HG02623 (cell line): ENCODE data around the gene ATF7IP2.
"Not testable (repeated sequence)": the region's sequence is repeated elsewhere in the genome, so short reads cannot be mapped to it uniquely, and the experiment has no call there.

Experiments
- ATAC-seq: cut with Tn5 transposase; IDR thresholded peaks from one replicate; pipeline ENCODE4 v1.9.1; 2021; ENCODE audit warnings: moderate library complexity; ENCODE audit not compliant: unreplicated experiment

Gene ATF7IP2

GRCh38 chr16:10441726-10442125, 55.9 kb downstream of the ATF7IP2 start:
- no peak for ATAC-seq

- ATAC-seq = no peak
Measured at GRCh38 chr16:10447289-10447688, 61.4 kb downstream of the ATF7IP2 start.

DNA sequence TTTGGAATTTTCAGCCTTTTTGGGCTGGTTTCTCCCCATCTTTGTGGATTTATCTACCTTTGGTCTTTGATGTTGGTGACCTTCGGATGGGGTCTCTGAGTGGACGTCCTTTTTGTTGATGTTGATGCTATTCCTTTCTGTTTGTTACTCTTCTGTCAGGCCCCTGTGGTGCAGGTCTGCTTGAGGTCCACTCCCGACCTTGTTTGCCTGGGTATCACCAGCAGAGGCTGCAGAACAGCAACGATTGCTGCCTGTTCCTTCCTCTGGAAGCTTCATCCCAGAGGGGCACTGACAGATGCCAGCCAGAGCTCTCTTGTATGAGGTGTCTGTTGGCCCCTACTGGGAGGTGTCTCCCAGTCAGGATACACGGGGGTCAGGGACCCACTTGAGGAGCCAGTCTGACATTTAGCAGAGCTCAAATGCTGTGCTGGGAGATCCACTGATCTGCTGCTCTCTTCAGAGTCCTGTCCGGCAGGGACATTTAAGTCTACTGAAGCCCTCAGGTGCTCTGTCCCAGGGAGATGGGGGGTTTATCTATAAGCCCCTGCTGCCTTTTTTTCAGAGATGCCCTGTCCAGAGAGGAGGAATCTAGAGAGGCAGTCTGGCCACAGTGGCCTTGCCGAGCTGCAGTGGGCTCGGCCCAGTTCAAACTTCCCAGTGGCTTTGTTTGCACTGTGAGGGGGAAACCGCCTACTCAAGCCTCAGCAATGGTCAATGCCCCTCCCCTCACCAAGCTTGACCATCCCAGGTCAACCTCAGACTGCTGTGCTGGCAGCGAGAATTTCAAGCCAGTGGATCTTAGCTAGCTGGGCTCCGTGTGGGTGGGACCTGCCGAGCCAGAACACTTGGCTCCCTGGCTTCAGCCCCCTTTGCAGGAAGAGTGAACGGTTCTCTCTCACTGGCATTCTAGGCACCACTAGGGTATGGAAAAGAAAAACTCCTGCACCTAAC, 66.6 kb downstream of the ATF7IP2 start:
- ATAC-seq = not testable (repeated sequence)

GRCh38 chr16:10453159-10453510, 67.3 kb downstream of the ATF7IP2 start:
- ATAC-seq = no peak

- no peak for ATAC-seq
Measured at GRCh38 chr16:10465821-10466220, 80.0 kb downstream of the ATF7IP2 start.

DNA sequence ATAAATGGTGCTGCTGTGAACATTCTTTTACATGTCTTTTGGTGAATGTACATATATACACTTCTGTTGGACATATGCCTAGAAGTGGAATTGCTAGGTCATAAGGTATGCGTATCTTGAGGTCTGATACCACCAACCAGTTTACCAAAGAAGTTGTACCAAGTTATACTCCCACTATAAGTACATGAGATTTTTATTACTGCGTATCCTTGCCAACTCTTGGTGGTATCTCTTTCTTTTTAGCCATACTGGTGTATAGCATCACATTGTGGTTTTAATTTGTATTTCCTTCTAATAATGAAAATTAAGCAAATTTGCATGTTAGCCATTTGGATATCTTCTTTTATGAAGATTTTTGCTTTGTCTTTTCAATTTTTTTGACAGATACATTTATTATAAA, 80.5 kb downstream of the ATF7IP2 start:
- no peak for ATAC-seq

GRCh38 chr16:10466861-10467260, 81.0 kb downstream of the ATF7IP2 start:
- ATAC-seq = no peak

GRCh38 chr16:10476636-10477035, 90.8 kb downstream of the ATF7IP2 start:
- not testable (repeated sequence) for ATAC-seq

DNA sequence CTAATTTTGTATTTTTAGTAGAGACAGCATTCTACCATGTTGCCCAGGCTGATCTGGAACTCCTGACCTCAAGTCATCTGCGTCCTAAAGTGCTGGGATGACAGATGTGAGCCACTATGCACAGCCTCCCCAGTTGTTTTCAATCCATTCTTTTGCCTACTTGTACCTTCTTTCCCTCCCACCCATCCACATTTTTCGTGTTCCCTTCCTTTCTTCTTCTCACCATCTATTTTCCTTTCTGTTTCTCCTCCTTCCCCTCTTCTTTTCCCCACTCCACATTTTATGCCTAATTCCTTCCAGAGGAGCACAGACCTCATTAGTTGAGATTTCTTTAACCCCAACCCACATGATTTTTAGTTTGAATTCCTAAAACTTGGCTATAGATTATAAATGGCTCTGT, 94.3 kb downstream of the ATF7IP2 start:
- ATAC-seq = no peak

DNA sequence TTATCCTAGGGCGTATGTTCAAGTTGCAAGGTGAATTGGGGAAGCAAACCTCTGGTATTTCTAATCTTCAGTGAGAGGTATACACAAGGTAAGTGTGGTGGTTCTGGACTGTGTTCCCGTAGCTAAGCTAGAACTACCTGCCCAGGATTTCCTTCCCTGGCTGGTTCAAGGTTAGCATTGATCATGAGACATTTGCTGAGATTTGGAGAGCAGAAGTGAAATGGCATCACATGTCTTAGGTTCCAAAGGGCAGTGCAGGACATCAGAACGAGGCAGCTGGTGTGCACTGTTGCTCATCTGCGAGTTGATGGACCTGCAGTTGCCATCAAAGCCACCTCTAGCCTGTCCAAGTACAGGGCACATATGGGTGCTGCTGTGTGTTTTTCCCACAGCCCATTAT, 99.3 kb downstream of the ATF7IP2 start:
- no peak for ATAC-seq

DNA sequence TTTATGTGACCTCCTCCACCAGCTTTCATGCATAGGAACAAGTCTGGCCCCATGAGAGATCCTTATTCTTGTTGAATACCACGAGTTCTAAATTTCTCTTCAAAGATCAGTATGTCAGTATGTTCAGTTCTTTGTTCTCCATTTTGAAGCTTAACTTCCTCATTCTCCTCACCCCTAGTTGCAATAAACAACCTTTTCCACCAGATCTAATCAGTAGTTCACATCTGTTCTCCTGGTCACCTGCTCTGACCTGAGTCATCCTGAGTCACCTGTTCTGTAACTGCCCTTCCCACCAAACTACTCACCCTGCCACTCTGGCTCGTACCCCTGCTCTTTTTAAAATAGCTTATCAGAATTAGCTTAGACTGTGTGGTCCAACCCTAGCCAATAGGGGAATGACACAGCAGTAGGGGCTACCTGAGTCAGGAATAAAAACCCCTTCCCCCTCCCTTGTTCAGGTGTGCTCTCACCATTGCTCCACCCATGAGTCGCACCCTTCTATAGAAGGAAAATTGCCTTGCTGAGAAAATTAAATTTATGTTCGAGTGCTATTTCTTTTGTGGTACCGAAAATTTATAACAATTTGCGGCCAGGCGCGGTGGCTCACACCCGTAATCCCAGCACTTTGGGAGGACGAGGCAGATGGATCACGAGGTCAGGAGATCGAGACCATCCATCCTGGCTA, 100.0 kb downstream of the ATF7IP2 start:
- no peak for ATAC-seq

GRCh38 chr16:10490141-10490540, 104.3 kb downstream of the ATF7IP2 start:
- ATAC-seq = no peak

- ATAC-seq = no peak
Measured at GRCh38 chr16:10493276-10493675, 107.4 kb downstream of the ATF7IP2 start.

DNA sequence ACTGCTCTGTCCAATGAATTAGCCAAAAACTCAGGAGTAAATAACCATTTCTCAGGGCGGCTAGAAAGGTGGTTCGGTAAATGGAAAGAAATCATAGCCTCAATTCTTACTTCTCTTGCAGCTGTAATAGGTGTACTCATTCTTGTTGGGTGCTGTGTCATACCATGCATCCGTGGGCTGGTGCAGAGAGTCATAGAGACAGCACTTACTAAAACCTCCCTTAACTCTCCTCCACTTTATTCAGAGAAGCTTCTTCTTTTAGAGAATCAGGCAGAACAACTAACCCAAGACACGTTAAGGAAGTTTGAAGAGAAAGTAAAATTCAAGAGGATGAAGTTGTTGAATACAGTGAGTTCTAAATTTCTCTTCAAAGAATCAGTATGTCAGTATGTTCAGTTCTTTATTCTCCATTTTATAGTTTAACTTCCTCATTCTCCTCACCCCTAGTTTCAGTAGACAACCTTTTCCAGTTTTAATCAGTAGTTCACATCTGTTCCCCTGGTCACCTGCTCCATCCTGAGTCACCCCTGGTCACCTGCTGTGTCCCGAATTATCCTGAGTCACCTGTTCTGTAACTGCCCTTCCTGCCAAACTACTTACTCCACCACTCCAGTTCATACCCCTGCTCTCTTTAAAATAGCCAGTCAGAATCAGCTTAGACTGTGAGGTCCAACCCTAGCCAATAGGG, 108.6 kb downstream of the ATF7IP2 start:
- no peak for ATAC-seq

- no peak for ATAC-seq
Measured at GRCh38 chr16:10495031-10495345, 109.1 kb downstream of the ATF7IP2 start.

GRCh38 chr16:10497132-10498101, 111.6 kb downstream of the ATF7IP2 start:
- ATAC-seq = no peak

DNA sequence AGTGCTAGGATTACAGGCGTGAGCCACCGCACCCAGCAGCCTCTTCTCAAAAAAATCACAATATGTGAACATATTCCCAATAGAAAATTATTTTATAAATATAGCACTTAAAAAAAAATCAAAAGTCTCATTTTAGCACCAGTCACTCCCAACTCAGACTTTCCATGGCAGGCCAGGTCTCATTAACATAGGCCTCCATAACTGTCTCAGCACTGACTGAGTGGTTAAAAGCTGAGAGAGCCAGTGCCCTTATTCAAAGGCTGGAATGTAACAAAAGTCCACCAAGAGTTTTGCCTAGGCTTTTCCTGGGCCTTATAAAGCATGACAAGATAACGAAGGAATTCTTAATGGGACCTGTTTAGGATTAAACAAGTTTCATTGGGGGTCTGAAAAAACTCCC, 114.7 kb downstream of the ATF7IP2 start:
- no peak for ATAC-seq

- no peak for ATAC-seq
Measured at GRCh38 chr16:10501016-10501607, 115.3 kb downstream of the ATF7IP2 start.

- ATAC-seq = no peak
Measured at GRCh38 chr16:10502776-10503175, 116.9 kb downstream of the ATF7IP2 start.

GRCh38 chr16:10504404-10504885, 118.6 kb downstream of the ATF7IP2 start:
- no peak for ATAC-seq
